CD4-positive, alpha-beta memory T cell (primary cell): Measurements from ENCODE around the gene BCL2L12. TPM values are rescaled to one million over a fixed set of nuclear protein-coding genes. Genes with fewer than 3 reads are reported as not detected.
"Not testable (repeated sequence)": the region's sequence is repeated elsewhere in the genome, so short reads cannot be mapped to it uniquely, and the experiment has no call there.

ENCODE experiments used
- CTCF ChIA-PET: fragments of 350-600 bp; sonication (Branson Sonifier 250); formaldehyde crosslinking; loops from one replicate; lab custom pipeline; 2021; ENCODE audit warnings: inconsistent platforms; ENCODE audit not compliant: partially characterized antibody; lab: Charles Lee
- POLR2A ChIA-PET: fragments of 350-600 bp; sonication (Branson Sonifier 250); formaldehyde crosslinking; loops from one replicate; lab custom pipeline; 2021; ENCODE audit not compliant: partially characterized antibody; lab: Charles Lee
- DNase-seq, 5 donors: peaks; one replicate each; pipeline versions ENCODE4 v3.0.0 to v3.0.0-alpha.2; 2020 to 2022; ENCODE audit warnings: mixed read lengths in 1 of 5
- H3K27ac ChIP-seq: one replicate; pipeline ENCODE4 v1.7.0; 2013; ENCODE audit warnings: low read depth, low read length
- H3K27me3 ChIP-seq: 2 replicates; pipeline ENCODE4 v1.7.0; 2013; ENCODE audit warnings: mild to moderate bottlenecking, low read length, moderate library complexity; ENCODE audit not compliant: insufficient read depth
- H3K36me3 ChIP-seq: 2 replicates; pipeline ENCODE4 v1.7.0; 2013; ENCODE audit warnings: mild to moderate bottlenecking, low read length, moderate library complexity; ENCODE audit not compliant: insufficient read depth
- H3K4me1 ChIP-seq: 2 replicates; pipeline ENCODE4 v1.7.0; 2013; ENCODE audit warnings: mild to moderate bottlenecking, low read length, moderate library complexity; ENCODE audit not compliant: insufficient read depth
- H3K4me3 ChIP-seq, 2 donors: one replicate each; pipeline ENCODE4 v1.7.0; 2013; ENCODE audit warnings: low read length in 2 of 2, mild to moderate bottlenecking in 1 of 2
- H3K9me3 ChIP-seq, 2 donors: one replicate each; pipeline ENCODE4 v1.7.0; 2013; ENCODE audit warnings: low read length in 2 of 2, control low read depth in 1 of 2; ENCODE audit not compliant: control insufficient read depth in 1 of 2
- H3K27ac Mint-ChIP-seq, 7 donors: one replicate each; pipeline ENCODE4 v1.8.0; 2020 to 2021; ENCODE audit warnings: mixed read lengths in 7 of 7, mild to moderate bottlenecking in 6 of 7, inconsistent platforms in 3 of 7, moderate library complexity in 3 of 7
- H3K27me3 Mint-ChIP-seq, 2 donors: one replicate each; pipeline ENCODE4 v1.8.0; 2020 to 2021; ENCODE audit warnings: mixed read lengths in 2 of 2
- H3K36me3 Mint-ChIP-seq, 2 donors: one replicate each; pipeline ENCODE4 v1.8.0; 2020 to 2021; ENCODE audit warnings: mixed read lengths in 2 of 2, inconsistent platforms in 1 of 2, mild to moderate bottlenecking in 1 of 2
- H3K4me1 Mint-ChIP-seq, 4 donors: one replicate each; pipeline ENCODE4 v1.8.0; 2020 to 2021; ENCODE audit warnings: mixed read lengths in 4 of 4, mild to moderate bottlenecking in 1 of 4
- H3K4me3 Mint-ChIP-seq, 8 donors: one replicate each; pipeline ENCODE4 v1.8.0; 2020 to 2021; ENCODE audit warnings: mixed read lengths in 8 of 8, mild to moderate bottlenecking in 7 of 8, moderate library complexity in 6 of 8, inconsistent platforms in 3 of 8
- H3K9me3 Mint-ChIP-seq, 8 donors: one replicate each; pipeline ENCODE4 v1.8.0; 2020 to 2021; ENCODE audit warnings: mixed read lengths in 8 of 8, mild to moderate bottlenecking in 5 of 8, inconsistent platforms in 3 of 8, moderate library complexity in 1 of 8
- intact Hi-C: fragments of 100-400 bp; cut with micrococcal nuclease; formaldehyde crosslinking; loops from one replicate; pipeline ENCODE4 v1.15.1; 2023
- polyA plus RNA-seq, 2 donors: library from polyadenylated mRNA; unstranded; fragments of 300-500 nt; fragmentation: Illumina TruSeq; gene quantifications; one replicate each; pipeline ENCODE4 v1.2.3, GENCODE V29; 2021
- total RNA-seq, 2 experiments: library from RNA; stranded (reverse); gene quantifications; one replicate each; pipeline ENCODE4 v1.2.3, GENCODE V29; 2021

The BCL2L12 gene
- total RNA-seq (10 to 100 TPM; 21.9 to 22.1 TPM), polyA plus RNA-seq (10 to 100 TPM; 16.3 to 17.2 TPM)

DNA sequence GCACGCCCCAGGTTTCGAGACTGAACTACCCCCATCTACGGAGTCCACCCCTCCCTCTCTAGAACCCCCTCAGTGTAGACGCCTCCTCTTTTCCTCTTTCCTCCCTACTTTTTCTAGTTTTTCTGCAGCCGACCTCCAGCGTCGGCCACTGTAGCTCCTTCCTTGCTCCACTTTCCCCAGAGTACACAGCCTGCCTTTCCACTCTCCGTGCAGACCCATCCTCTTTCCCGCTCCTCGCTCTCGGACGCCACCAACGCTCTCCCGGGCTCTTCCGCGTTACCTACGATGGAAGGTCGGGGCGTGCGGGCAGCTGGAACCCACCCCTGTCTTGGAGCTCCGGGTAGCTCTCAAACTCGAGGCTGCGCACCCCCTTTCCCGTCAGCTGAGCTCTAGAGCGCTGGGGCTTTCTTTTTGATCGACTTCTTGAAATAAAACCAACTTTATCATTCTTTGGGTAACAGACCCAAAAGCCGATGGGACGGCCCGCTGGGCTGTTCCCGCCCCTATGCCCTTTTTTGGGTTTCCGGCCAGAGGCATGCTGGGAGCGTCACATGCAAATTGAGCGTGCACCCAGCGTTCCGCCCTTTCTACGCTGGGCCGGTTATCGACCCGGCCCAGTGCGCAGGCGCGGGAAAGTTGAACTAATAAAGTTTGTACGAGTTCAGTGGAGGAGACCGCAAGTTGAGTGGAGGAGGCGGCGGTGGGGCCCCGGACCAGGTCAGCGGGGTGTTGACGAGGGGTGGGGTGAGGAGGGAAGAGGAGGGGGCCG, at the start of gene BCL2L12, which contains the start of gene IRF3:
Gene BCL2L12 (plus strand): TSS at position 583 of the 769 bp plus-strand sequence. CDS start 760 bp downstream, outside the sequence.
Gene IRF3 (minus strand): TSS at position 507 of the 769 bp plus-strand sequence. CDS start 1,019 bp downstream, outside the sequence.
- peaks cover under 1 to 31% of the 10 kb centered on the region in 2 donors for H3K36me3 Mint-ChIP-seq
- intact Hi-C loops: loop anchor here (1.0 kb wide), 2 partner anchors 23 to 75 kb away; partner anchors contain the start of gene SCAF1
- Histone ChIP-seq H3K4me1 (peaks cover 31% of the 10 kb centered on the region), H3K4me3 (peak within 1 kb of the TSS; percentile 99), H3K27ac (peak within 1 kb of the TSS; percentile 93), H3K36me3 (peaks cover 23% of the 10 kb centered on the region), H3K27me3 (no peaks in the 10 kb centered on the region), H3K9me3 (no peaks in the 10 kb centered on the region)
- H3K4me1 Mint-ChIP-seq: peaks cover 19 to 56% (median 31%) of the 10 kb centered on the region in 4 donors
- H3K27ac Mint-ChIP-seq: peak within 1 kb of the TSS; percentile 95 to 100 (median 99)
- ChIA-PET POLR2A (interaction anchor here (1.0 to 11.0 kb wide), 22 partner anchors 11 to 263 kb away, joined by 3 to 146 read pairs (median 6); partner anchors contain the start of genes AKT1S1, ATF5, NOSIP and NUP62), CTCF (interaction anchor here (0.8 to 3.4 kb wide), 7 partner anchors 10 to 97 kb away, joined by 3 to 15 read pairs (median 4); partner anchors contain the start of genes RRAS and SCAF1)
- peak within 1 kb of the TSS; percentile 95 to 100 (median 97) for H3K4me3 Mint-ChIP-seq
- no peaks in the 10 kb centered on the region for H3K27me3 Mint-ChIP-seq
- DNase-seq: peak; percentile 99
- peaks cover 0 to 4% (median 0%) of the 10 kb centered on the region in 8 donors for H3K9me3 Mint-ChIP-seq

GRCh38 chr19:49616532-49616931, 49.2 kb upstream of the BCL2L12 start:
- ChIA-PET POLR2A (interaction anchor here (1.2 to 1.9 kb wide), 2 partner anchors 23 kb away, joined by 4 to 5 read pairs; no protein-coding TSS in a partner anchor), CTCF (no interaction called here)
- intact Hi-C loops: no loop called here
- H3K4me1 ChIP-seq: peaks cover 5% of the 10 kb centered on the region
- Mint-ChIP-seq H3K27me3 (no peaks in the 10 kb centered on the region), H3K9me3 (no peaks in the 10 kb centered on the region), H3K36me3 (peaks cover 40 to 63% of the 10 kb centered on the region in 2 donors), H3K27ac (peak overlapping the region in 1 of 7 donors; percentile 12), H3K4me1 (peaks cover 3 to 17% (median 11%) of the 10 kb centered on the region in 4 donors), H3K4me3 (no peak overlapping the region)
- H3K36me3 ChIP-seq: peaks cover 61% of the 10 kb centered on the region
- H3K4me3 ChIP-seq: no peak overlapping the region
- H3K27ac ChIP-seq: no peak overlapping the region
- H3K9me3 ChIP-seq: no peaks in the 10 kb centered on the region
- DNase-seq: no peak
- no peaks in the 10 kb centered on the region for H3K27me3 ChIP-seq

DNA sequence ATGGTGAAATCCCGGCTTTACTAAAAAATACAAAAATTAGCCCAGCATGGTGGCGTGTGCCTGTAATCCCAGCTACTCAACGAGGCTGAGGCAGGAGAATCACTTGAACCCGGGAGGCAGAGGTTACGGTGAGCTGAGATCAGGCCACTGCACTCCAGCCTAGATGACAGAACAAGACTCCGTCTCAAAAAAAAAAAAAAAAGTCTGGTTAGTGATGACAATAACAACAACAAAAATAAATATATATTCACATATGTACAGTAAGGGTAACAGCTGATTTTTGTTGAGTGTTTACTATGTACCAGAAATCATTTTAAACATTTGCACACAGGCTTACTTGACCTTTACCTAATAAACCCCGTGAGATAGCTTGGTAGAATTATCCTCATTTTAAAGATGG, 48.8 kb upstream of the BCL2L12 start:
- Mint-ChIP-seq H3K9me3 (no peaks in the 10 kb centered on the region), H3K27ac (no peak overlapping the region), H3K4me3 (no peak overlapping the region), H3K36me3 (peaks cover 44 to 67% of the 10 kb centered on the region in 2 donors), H3K4me1 (peaks cover 3 to 17% (median 11%) of the 10 kb centered on the region in 4 donors), H3K27me3 (no peaks in the 10 kb centered on the region)
- H3K4me3 ChIP-seq: no peak overlapping the region
- no peak for DNase-seq
- ChIA-PET POLR2A (interaction anchor here (1.9 kb wide), 1 partner anchor 23 kb away, joined by 5 read pairs; no protein-coding TSS in a partner anchor), CTCF (no interaction called here)
- peaks cover 65% of the 10 kb centered on the region for H3K36me3 ChIP-seq
- peaks cover 5% of the 10 kb centered on the region for H3K4me1 ChIP-seq
- H3K27me3 ChIP-seq: no peaks in the 10 kb centered on the region
- intact Hi-C loops: no loop called here
- no peaks in the 10 kb centered on the region for H3K9me3 ChIP-seq
- no peak overlapping the region for H3K27ac ChIP-seq

DNA sequence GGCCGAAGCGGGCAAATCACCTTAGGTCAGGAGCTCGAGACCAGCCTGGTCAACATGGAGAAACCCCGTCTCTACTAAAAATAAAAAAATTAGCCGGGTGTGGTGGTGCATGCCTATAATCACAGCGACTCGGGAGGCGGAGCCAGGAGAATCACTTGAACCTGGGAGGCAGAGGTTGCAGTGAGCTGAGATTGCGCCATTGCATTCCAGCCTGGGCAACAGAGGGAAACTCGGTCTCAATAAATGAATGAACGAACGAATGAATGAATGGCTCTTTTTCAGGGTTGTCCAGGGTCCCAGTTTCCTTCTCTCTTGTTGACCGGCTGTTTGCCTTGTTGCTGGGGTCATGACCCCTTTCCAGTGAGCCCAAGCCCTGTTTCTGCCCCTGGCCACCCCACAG, 47.9 kb upstream of the BCL2L12 start:
- H3K36me3 Mint-ChIP-seq: peaks cover 49 to 68% of the 10 kb centered on the region in 2 donors
- H3K9me3 Mint-ChIP-seq, H3K27me3 Mint-ChIP-seq, intact Hi-C loops, H3K4me1 ChIP-seq, H3K27me3 ChIP-seq, H3K4me3 Mint-ChIP-seq, H3K27ac ChIP-seq, H3K27ac Mint-ChIP-seq, H3K9me3 ChIP-seq, DNase-seq, H3K4me3 ChIP-seq: not testable (repeated sequence)
- H3K36me3 ChIP-seq: peaks cover 62% of the 10 kb centered on the region
- peaks cover 2 to 12% (median 9%) of the 10 kb centered on the region in 4 donors for H3K4me1 Mint-ChIP-seq
- ChIA-PET CTCF (interaction anchor here (1.1 kb wide), 1 partner anchor 55 kb away, joined by 7 read pairs; no protein-coding TSS in a partner anchor), POLR2A (interaction anchor here (1.9 kb wide), 1 partner anchor 24 kb away, joined by 5 read pairs; no protein-coding TSS in a partner anchor)

GRCh38 chr19:49624967-49625910, 40.5 kb upstream of the BCL2L12 start:
- Histone ChIP-seq H3K27ac (no peak overlapping the region), H3K4me1 (no peaks in the 10 kb centered on the region), H3K9me3 (no peaks in the 10 kb centered on the region), H3K36me3 (peaks cover 24% of the 10 kb centered on the region), H3K4me3 (no peak overlapping the region), H3K27me3 (no peaks in the 10 kb centered on the region)
- POLR2A ChIA-PET: no interaction called here
- Mint-ChIP-seq H3K4me3 (no peak overlapping the region), H3K27ac (peak overlapping the region in 1 of 7 donors; percentile 50), H3K4me1 (peaks cover 0 to 4% (median under 1%) of the 10 kb centered on the region in 4 donors), H3K27me3 (no peaks in the 10 kb centered on the region), H3K36me3 (peaks cover 26 to 44% of the 10 kb centered on the region in 2 donors), H3K9me3 (peaks cover 0 to 2% (median 0%) of the 10 kb centered on the region in 8 donors)
- DNase-seq: no peak
- intact Hi-C loops: no loop called here
- CTCF ChIA-PET: no interaction called here

DNA sequence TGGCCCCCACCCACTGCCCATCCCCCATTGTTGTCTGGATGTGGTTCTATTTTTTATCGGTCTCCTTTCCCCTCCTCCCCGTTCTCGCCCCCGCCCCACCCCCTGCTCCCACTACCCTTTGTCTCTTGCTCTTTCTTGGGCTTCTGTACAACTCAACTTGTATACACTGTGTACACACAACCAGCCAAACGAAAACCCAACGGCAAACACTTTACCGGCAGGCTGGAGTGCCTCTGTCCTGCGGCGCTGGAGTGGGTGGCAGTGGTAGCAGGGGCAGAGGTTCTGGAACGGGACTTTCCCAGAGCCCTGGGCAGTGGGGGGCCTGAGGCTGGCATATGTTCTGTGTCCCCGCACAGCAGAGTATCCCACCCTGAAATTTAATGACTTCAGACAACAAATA, 39.5 kb upstream of the BCL2L12 start:
- no peak overlapping the region for H3K27ac ChIP-seq
- Mint-ChIP-seq H3K36me3 (peaks cover 26 to 43% of the 10 kb centered on the region in 2 donors), H3K4me3 (no peak overlapping the region), H3K9me3 (peaks cover 0 to 2% (median 0%) of the 10 kb centered on the region in 8 donors), H3K27ac (peak overlapping the region in 1 of 7 donors; percentile 7), H3K4me1 (peaks cover 0 to 6% (median 4%) of the 10 kb centered on the region in 4 donors), H3K27me3 (no peaks in the 10 kb centered on the region)
- H3K4me3 ChIP-seq: no peak overlapping the region
- H3K9me3 ChIP-seq: no peaks in the 10 kb centered on the region
- peaks cover 23% of the 10 kb centered on the region for H3K36me3 ChIP-seq
- H3K4me1 ChIP-seq: no peaks in the 10 kb centered on the region
- H3K27me3 ChIP-seq: no peaks in the 10 kb centered on the region
- POLR2A ChIA-PET: no interaction called here
- CTCF ChIA-PET: no interaction called here
- intact Hi-C loops: loop anchor here (2.0 kb wide), 1 partner anchor 13 kb away; no protein-coding TSS in a partner anchor
- no peak for DNase-seq
